ENCODE data around the gene SLC38A8.

SLC38A8 gene

DNA sequence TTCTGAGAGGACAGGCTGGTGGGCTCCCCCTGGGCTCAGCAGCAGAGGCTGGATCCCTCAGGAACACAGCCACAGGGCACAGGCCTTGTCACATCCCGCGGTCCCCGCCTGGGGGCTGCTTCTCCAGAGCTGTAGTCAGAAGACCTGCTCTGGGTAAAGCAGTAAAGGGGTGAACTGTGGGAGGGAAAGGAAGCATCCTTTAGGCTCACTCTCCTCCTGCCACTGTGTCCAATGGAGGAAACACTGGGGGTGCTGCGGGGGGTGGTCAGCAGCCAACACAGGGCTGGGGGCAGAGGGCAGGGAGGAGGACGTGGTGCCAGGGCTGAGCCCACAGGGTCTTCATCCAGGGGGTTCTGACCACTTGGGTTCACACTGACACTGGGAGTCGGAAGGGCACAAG is 5.0 kb upstream of the SLC38A8 start:
- DNase-seq = no peak

DNA sequence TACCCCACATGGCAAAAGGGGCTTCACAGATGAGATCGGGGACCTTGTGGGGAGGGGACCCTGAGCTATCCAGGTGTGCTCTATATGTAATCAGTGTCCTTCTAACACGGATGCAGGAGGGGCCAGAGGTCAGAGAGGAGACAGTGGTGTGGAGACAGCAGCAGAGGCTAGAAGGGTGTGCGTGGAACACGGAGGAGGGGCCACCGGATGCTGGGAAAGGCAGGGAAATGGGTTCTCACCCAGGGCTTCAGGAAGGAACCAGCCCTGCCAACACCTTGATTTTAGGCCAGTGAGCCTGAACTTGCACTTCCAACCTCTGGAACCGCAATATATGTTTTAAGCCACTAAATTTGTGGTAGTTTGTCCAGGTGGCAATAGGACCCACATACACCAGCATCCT is 4.6 kb upstream of the SLC38A8 start:
- no peak for DNase-seq

DNA sequence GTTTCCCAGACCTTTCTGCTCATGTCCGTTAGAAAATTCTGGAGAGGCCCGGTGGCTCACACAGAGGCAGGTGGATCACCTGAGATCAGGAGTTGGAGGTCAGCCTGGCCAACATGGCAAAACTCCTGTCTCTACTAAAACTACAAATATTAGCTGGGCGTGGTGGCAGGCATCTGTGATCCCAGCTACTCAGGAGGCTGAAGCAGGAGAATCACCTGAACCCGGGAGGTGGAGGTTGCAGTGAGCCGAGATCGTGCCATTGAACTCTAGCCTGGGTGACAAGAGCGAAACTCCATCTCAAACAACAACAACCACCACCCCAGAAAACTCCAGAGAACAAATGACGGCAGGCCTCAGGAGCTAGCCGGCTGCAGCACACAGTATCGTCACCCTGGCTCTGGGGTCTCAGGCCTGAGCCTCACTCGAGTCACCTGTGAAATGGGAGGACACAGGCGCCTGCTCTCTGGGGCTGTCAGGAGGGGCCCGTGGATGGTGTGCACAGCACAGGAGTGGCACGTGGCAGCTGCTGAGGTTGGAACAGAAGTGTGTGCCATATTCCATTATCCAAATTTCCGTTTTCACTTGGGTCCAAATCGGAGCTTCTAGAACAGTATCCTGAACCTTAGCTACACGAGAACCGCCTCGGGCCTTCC is 3.3 kb upstream of the SLC38A8 start:
- DNase-seq = no peak

DNA sequence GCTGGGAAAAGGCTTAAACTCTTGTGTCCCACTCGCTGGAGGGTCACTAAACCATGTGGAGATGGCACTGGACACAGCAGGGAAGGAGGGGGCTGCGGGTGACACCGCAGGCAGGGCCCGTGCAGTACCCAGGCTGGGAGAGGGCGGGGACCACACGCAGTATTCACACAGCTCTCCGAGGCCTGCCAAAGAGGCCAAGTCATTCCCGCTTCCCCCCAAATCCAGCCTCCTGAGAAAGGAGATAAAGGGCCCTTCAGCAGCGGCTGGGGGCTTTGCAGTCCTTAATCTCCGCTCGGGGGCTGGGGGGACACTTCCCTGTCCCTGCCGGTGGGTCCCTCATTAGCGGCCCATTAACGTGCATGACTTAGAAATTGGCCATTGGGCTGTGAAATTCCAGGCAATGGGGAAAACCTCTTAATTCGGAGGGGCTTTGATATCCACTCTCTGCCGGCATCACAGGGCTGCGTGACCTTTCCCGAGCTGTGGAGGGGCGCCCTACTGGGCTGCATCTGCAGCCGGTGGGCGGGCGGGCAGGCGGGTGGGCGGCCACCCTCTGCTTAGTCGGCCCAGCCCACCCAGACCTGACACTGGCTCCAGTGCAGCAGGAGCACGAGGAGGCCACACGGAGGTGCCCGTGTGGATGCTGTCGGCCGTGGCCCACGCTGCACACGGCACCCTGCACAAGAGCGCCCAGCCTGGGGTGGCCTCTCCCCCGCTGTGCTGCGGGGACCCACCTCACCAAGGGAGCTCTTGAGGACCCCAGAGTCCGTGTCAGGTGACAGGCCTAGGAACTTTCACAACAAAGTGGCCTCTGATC is 2.6 kb upstream of the SLC38A8 start:
- no peak for DNase-seq

DNA sequence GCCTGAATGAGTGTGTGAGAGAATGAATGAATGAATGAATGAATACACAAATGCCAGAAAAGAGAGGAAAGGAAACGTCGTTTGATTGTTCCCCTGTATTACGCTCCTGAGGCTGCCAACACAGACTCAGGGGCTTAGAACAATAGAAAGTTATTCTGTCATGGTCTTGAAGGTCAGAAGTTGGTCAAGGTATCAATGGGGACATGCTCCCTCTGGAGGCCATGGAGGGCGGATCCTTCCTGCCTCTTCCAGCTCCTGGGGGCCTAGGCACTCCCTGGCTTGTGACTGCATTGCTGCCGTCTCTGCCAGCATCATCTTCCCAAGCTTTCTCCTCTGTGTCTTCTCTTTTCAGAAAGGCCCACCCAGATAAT is 1.5 kb upstream of the SLC38A8 start:
- DNase-seq = no peak

DNA sequence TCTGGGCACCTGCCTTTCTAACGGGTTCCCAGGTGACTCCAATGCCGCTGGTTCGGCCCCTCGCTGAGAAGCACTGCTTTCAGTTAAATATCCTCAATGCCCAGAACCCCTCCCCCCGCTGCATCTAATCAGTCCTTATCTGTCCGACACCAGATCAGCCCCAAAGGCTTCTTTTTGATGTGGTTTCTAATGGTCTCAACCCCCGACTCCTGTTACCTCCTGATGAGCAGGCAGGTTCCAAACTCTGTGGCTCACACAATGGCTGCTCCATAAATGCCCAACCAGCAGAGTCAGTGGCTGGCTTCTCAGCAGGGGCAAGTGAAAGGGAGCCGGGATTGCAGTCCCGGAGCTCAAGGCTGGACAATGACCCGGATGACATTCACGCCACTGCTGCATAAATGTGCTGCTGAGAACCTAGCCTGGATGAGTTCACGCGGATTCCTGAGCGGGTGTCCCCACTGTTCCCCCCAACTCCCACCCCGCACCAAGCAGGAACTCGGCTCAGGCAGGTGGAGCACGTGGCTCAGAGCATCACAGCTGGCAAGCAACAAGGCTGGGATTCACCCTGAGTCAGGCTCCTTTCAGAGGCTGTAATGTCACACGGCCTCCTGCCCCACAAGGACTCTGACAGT is 1.0 kb upstream of the SLC38A8 start:
- no peak for DNase-seq

DNA sequence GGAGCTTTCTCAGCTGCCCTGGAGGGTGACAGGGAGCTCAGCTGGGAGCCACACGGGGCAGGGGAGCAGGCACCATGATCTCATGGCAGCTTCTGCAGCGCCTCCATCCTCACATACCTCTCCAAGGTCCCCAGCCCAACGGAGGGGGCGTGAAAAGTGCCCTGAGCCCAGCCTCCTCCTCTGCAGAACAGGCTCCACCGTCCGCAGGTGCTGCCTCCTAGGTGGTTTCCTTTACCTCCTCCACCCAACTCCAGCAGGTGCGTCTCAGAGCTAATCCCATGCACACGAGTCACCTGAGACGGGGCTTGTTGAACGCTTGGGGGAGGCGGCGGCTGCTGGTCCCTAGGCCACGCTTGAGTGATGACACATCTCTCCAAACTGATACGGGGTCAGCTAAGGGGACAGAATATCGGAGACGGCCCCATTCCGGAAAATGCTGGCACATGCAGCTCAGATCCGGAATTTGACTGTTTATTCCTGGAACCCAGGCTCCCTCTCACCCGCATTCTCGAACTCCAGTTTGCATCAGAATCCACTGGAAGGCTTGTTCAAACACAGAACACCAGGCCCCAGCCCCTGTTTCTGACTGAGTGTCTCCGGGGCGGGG is 387 bp upstream of the SLC38A8 start:
- no peak for DNase-seq

DNA sequence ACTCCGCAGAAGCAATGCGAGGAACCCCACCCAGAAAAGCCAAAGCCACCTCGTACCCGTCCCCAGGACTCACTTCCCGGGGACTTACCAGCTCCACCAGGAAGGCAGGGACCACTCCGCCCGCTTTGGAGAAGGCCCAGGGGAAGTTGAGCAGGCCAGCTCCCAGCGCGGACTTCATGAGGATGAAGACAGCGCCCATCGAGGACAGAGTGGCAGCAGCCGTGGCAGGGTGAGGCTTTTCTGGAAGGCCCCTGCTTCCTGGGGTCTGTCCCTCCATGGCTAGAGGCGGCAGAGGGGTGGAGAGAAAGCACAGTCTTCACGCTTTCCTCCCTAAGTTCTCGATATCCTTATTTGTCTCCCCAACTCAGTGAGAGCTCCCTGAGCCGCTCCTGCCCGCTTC is 714 bp downstream of the SLC38A8 start:
- no peak for DNase-seq

DNA sequence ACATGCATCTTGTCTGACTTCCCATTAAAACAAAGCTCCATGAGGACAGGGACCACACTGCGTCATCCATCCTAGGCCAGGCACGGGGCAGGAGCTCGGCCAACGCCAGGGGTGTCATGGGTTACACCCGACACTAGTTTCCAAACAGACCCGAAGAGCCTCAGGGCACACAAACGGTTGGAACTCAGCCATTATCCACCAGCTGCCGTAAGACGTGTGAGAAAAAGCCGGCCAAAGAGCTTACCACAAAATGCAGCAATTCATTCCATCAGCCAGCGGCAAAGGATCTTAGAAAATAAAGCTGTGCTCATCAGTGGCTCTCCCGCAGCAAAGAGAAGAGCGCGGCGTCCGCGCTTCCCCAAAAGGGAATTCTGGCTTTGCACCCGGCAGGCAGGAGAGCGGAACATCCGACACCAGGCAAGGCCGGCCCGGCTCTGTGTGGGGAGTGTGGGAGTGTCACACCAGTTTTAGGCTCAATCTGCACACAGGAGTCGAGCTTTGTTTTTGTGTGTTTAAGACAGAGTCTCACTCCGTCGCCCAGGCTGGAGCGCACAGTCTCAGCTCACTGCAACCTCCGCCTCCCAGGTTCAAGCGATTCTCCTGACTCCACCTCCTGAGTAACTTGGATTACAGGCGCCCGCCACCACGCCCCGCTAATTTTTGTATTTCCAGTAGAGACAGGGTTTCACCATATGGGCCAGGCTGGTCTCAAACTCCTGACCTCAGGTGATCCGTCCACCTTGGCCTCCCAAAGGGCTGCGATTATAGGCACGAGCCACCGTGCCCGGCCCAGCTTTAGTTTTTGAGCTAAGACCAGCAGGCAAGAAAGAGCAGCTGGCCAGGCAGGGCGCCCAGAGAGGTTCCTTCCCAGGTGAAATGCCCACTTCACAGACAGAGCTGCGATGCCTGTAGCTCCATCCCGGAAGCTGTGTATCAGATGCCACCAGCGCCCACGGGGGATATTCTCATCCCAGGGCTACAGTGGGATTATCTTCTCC is 1.5 kb downstream of the SLC38A8 start:
- no peak for DNase-seq

DNA sequence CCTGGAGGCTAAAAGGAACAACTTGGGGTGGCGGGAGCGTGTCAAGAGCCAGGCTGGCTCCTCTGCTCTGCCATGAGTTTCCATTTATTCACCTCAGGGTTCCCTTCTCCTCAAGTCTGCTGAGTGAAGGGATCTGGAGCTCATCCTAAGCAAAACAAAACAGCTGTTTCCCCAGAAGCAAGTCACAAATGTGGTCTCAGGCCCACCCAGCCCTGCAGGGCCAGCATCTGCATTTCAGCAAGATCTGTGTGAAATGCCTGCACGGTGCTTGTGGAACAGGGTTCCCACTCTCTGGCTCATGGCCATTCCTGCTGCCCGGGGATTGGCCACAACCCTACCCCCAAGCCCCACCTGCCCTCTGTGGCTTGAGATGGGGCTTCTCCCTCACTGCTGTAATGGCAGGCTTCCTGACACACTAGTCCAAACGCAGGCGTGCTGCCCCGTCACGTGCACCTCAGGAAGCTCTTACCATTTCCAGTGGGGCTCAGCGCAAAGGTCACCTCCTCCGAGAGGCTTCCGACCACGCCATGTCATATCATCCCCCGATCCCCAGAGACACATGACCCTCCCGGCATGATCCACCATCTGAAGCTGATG is 2.3 kb downstream of the SLC38A8 start:
- no peak for DNase-seq

DNA sequence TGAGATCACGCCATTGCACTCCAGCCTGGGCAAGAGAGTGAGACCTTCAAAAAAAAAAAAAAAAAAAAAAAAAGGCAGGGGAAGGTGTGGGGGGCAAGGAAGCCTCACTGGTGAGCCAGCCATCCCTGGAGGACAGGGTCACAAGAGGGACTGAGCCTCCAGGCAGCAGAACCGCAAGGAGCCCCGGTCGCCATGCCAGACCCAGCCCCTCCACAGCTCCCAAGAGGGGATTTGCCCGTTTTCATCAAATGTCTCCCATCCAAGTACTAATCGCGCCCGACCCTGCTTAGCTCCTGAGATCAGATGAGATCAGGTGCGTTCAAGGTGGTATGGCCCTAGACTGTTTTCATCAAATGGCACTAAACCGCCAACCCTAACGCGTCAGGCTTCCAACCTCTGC is 2.9 kb downstream of the SLC38A8 start:
- DNase-seq = no peak

DNA sequence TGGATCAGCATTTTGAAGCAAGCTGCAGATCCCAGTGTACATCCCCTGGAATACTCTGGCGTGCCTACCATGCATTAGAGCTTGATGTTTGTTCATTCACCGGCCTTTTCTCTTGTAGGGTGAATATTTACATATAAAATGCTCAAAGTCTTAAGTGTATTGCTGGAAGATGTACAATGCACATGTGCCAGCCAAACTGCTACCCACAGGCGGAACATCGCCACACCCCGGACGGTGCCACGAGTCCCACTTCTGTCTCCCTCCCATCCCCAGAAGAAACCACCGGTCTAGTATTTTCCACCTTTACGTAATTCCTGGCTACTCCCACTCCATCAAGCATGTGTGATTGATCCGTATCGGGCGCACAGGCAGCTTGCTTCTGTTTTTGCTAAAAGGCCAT is 4.1 kb downstream of the SLC38A8 start:
- DNase-seq = no peak

DNA sequence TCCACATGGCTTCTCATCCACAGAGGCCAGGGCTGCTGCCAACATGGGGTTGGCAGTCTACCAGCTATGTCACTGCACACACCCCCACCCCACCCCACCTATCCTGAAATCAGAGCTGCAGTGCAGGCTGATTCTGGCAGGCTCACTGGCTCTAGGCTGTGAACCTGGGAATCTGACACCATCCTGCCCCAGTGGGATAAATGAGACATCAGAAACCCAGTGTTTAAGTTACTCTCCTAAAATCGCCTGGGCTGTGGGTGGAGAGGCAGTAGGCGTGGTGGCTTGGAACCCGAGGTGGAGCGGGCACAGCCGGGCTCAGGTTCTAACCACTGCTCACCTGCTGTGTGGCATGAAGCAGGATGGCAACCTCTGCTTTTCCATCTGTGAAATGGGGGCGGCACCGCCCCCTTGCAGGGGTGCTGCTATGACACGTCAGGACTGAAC is 5.6 kb downstream of the SLC38A8 start:
- DNase-seq = no peak

DNA sequence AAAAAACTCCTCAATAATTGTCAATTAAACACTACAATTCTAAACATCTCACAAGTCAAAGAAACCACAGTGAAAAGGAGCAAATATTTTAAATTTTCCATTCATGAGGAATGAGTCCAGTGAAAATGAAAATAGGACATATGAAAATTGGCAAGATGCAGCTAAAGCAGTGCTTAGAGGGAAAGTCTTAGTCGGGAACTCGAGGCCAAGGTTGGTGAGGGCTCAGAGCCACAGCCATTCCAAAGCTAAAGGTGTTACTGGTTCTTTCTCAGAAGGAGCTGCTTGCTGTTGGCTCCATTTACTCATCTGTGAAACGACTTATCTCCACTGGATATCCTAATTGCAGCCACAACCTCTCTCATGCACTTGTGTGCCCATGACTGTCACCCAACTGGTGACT is 6.5 kb downstream of the SLC38A8 start:
- DNase-seq = no peak

DNA sequence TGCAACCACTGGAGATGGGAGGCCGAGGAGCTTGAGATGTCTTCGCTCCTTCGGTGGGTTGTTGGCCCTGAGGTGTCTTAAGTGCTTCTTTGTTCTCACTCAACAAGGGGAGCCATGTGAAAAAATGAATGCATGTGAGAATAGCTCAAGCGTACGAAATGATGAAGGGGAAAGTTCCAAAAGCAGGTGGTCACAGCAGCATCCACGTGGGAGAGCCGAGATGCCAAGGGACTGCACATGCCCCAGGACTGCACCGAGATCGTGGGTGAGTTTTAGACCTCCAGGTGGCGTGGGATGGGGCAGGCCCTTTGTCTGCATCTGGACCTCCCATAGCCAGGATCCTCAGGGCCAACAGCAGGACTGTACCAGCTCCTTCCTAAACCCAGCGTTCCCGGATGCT is 8.1 kb downstream of the SLC38A8 start:
- DNase-seq = no peak

DNA sequence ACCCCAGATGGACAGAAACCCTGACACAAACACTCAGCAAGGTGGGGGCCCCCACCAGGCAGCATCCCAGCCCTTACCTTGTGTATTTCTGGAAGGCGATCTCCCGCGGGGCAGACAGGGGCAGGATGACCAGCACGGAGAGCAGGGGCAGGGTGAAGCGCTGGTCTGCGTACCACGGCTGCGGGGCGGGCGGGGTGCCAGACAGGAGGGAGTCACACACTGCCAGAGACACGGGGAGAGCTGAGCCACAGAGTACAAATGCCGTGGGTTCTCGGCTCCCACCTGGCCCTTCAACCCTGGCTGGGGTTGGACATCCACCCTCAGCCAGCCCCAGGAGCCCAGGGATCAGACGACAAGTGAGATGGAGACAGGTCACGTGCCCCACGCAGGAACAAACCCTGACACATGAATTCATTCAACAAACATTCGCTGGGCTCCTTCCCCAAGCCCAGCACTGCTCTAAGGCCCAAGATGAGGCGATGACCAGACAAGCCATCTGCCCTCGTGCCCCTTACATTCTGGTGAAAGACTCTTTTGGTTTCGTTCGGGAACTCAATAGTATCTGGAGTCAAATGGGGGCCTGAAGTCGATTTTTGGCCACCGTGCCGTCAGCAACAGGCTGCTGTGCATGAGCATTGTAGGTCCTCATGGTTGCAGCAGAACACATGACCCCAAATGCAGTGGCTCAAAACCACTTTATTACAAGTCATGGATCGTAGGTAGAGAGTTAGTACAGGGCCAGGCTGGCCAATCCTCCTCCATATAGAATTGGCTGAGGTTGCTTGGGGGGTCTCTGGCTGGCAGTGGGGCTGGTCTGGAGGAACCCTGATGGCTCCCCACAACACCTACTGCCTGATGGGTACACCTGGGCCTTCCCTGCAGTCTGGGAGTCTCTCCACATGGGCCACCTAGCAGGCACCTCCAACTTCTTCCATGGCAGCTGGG is 9.1 kb downstream of the SLC38A8 start:
- no peak for DNase-seq

DNA sequence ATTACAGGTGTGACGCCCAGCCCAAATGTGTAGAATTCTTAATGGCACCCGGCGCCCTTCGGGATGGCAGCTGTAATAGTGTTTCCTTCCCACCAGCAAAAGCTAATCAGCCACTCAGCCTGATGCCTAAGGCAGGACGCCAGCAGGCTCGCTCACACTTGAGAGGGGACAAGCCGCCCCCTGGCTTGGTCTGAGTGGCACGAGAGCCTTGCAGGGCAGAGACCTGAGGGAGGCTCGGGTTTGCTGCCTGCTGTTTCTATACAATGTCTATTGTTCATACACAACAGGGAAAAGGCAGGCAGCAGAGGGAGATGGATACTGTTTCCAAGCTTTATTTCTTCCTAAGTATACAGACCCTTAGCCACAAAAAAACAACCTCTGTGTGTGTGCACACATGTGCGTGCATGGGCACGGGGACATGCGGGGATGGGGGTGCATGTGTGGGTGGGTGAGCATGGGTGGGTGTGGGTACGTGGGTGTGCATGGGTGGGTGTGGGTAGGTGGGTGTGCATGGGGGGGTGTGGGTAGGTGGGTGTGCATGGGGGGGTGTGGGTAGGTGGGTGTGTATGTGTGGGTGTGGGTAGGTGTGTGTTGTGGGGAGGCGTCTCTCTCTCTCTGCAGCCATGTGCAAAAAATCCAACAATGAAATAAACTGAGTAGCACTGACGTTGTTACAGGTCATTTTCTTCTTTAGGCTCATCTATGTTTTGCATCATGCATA is 10.0 kb downstream of the SLC38A8 start:
- DNase-seq = no peak

DNA sequence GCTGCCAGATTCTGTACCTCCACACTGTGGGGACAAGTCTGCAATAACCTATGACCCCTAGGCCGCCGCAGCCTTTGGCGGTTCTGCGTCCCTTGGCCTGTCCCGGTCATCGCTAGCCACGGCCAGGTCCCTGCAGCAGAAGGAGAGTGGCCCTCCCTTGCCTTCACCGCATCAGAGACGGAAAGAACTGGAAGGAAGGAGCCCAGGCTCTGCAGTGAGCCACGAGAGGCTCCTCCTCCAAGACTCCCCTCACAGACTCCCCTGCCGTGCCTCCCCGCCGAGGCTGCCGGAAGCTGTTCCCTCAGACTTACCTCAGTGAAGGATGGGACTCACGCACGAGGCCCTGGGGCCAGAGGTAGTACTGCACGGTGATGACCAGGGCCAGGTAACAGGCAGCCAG is 11.0 kb downstream of the SLC38A8 start:
- no peak for DNase-seq

DNA sequence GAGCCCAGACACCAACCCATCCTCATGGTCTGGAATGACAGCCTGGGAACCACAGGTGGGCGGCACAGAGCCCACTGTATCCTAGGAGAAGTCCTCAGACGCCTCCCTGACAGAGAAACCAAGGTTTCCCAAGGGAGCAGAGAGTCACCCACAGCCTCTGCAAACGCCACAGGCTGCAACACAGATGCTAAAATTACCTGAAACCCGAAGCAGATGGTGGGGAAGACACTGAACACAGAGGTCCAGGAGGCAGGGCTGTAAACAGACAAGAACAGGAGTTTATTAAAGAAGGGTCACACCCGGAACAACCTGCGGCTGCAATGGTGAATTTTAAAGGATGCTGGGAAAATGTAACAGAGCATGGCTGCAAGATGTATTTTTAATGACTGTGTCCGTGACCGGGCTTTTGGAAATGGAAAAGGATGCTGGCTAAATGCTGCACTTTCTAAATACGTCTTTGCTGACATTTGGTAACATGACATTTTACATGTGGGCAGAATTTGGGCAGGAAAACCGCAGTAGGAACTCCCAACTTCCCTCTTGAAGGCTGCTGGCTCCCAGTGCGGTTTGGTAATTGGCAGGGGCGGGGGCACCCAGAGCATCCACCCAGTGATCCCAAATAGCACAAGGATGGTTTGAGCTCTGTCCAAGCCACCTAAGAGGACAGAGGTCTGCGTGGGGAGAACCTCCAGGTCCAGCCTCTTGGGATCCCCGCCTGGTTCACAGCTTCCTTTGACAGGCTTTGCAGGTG is 13.1 kb downstream of the SLC38A8 start:
- DNase-seq = no peak
